Heart left ventricle (tissue), 16 donors: ENCODE results near the gene NSDHL. TPM values are rescaled to one million over a fixed set of nuclear protein-coding genes. Genes with fewer than 3 reads are reported as not detected.

Source experiments
- ATAC-seq, 4 donors: fragments of 200-7000 bp; cut with Tn5 transposase; one replicate each; pipeline ENCODE4 v1.9.1; 2020 to 2022; ENCODE audit warnings: moderate library complexity in 4 of 4, mild to moderate bottlenecking in 3 of 4, moderate number of reproducible peaks in 1 of 4
- DNase-seq, 5 donors: peaks; one replicate each; pipeline ENCODE4 v3.0.0-alpha.2; 2020
- H3K27ac ChIP-seq, 12 donors: fragments of 200-600 bp; sonication (generic) in 4 of 12; one replicate each; pipeline versions ENCODE4 v1.5.0 to v1.8.0; 2016 to 2022; ENCODE audit warnings: mild to moderate bottlenecking in 2 of 12
- H3K27me3 ChIP-seq, 9 donors: fragments of 200-600 bp; sonication (generic) in 2 of 9; one replicate each; pipeline versions ENCODE4 v1.5.1 to v1.8.0; 2016 to 2022; ENCODE audit warnings: mild to moderate bottlenecking in 3 of 9
- H3K36me3 ChIP-seq, 9 donors: fragments of 200-600 bp; sonication (generic) in 2 of 9; one replicate each; pipeline versions ENCODE4 v1.5.0 to v1.8.0; 2018 to 2022; ENCODE audit warnings: mild to moderate bottlenecking in 2 of 9
- H3K4me1 ChIP-seq, 12 donors: fragments of 200-600 bp; sonication (generic) in 4 of 12; one replicate each; pipeline versions ENCODE4 v1.5.0 to v1.8.0; 2016 to 2022; ENCODE audit warnings: mild to moderate bottlenecking in 3 of 12
- H3K4me3 ChIP-seq, 12 donors: fragments of 200-600 bp; sonication (generic) in 4 of 12; one replicate each; pipeline versions ENCODE4 v1.5.0 to v1.8.0; 2017 to 2022; ENCODE audit warnings: mild to moderate bottlenecking in 9 of 12, moderate library complexity in 4 of 12
- H3K9me3 ChIP-seq, 12 donors: fragments of 200-600 bp; sonication (generic) in 4 of 12; one replicate each; pipeline versions ENCODE4 v1.5.0 to v1.8.0; 2016 to 2022; ENCODE audit warnings: mild to moderate bottlenecking in 1 of 12
- POLR2A ChIP-seq, 2 donors: fragments of 450-650 bp; IDR thresholded peaks; one replicate each; pipeline ENCODE4 v1.6.1; 2017; ENCODE audit warnings: antibody characterized with exemption in 2 of 2, mild to moderate bottlenecking in 2 of 2, moderate library complexity in 2 of 2
- WGBS, 4 donors: extraction: QIAGEN DNeasy Blood & Tissue Kit in 2 of 4; methylation state at CpG; one replicate each; pipeline versions ENCODE4 v1.1.5 to v1.1.7; 2013 to 2018; 5-methylcytosine and 5-hydroxymethylcytosine counted together
- intact Hi-C, 10 donors: fragments of 100-400 bp; cut with DNase I; formaldehyde crosslinking; loops; one replicate each; pipeline versions ENCODE4 v1.11.1 to v1.14.2; 2022
- polyA plus RNA-seq, 2 donors: library from polyadenylated mRNA; stranded (reverse); fragments of 200-250 nt; gene quantifications; one replicate each; pipeline ENCODE4 v1.2.3, GENCODE V29; 2013
- total RNA-seq, 9 donors: library from RNA; depleted of rRNA in 2 of 9; stranded (reverse); fragments of >200 nt in 2 of 9; fragmentation: NEBNext Ultra II Directional in 3 of 9; extraction: Animal tissue kit (Norgen Biotek cat#: 25700) in 3 of 9; gene quantifications; one replicate each; pipeline versions ENCODE4 v1.1.0 to v1.2.4, GENCODE V29; 2016 to 2023
- TF ChIP-seq, protein P1 (sequence below), 12 donors: fragments of 200-600 bp; sonication (generic) in 4 of 12; IDR thresholded peaks; one replicate each; pipeline versions ENCODE4 v1.5.0 to v1.8.0; 2018 to 2022; ENCODE audit warnings: antibody characterized with exemption in 12 of 12, mild to moderate bottlenecking in 5 of 12
- donor health status: ischemic (EF 13 %, LVEDD 7.1; RV severe dilation, severe dysfunction).
- donor health status: healthy with polysubstance abuse.
- donor health status: DM: no; HTN: yes; CAD: no.
- donor health status: DM: no; HTN: no; CAD: no.
- donor health status: ischemic (EF 25% LVEDD 6.9; RV normal size, moderate dysfunction).
- donor health status: ischemic (EF 25% LVEDD 5.7; RV mildly dilated, moderate dysfunction).
- donor health status: healthy.
- donor health status: DM: yes; HTN: yes; CAD: no.
- donor health status: ischemic (EF 35%, LVEDD 5.7; RV mildly dilated, moderate dysfunction).
- donor health status: nonischemic (EF 11% LVEDD 7.7; RV severe dilation, severe dysfunction).
- donor health status: DM: yes; HTN: yes; CAD: no.
- donor health status: PGD.
- donor health status: ischemic (EF 29% LVEDD 5.4; RV normal size, mild dysfunction).
- donor health status: nonischemic (EF 23%, LVEDD 6.1; RV moderate dilation, normal function).

The NSDHL gene
- total and polyA plus RNA-seq, 11 donors: 10.8 to 44.6 (median 18.0) TPM

GRCh38 chrX:152806035-152806434 is 24.8 kb upstream of the NSDHL start:
- Histone ChIP-seq H3K4me3 (no peak overlapping the region), H3K9me3 (no peaks in the 10 kb centered on the region), H3K36me3 (no peaks in the 10 kb centered on the region), H3K4me1 (no peaks in the 10 kb centered on the region), H3K27ac (no peak overlapping the region), H3K27me3 (peaks cover 0 to 31% (median 0%) of the 10 kb centered on the region in 9 donors)
- no peak for DNase-seq
- TF ChIP-seq, protein P1, sequence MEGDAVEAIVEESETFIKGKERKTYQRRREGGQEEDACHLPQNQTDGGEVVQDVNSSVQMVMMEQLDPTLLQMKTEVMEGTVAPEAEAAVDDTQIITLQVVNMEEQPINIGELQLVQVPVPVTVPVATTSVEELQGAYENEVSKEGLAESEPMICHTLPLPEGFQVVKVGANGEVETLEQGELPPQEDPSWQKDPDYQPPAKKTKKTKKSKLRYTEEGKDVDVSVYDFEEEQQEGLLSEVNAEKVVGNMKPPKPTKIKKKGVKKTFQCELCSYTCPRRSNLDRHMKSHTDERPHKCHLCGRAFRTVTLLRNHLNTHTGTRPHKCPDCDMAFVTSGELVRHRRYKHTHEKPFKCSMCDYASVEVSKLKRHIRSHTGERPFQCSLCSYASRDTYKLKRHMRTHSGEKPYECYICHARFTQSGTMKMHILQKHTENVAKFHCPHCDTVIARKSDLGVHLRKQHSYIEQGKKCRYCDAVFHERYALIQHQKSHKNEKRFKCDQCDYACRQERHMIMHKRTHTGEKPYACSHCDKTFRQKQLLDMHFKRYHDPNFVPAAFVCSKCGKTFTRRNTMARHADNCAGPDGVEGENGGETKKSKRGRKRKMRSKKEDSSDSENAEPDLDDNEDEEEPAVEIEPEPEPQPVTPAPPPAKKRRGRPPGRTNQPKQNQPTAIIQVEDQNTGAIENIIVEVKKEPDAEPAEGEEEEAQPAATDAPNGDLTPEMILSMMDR (IDR thresholded peaks at IDR 0.05): no peak
- TF ChIP-seq POLR2A (IDR thresholded peaks at IDR 0.05): no peak
- no peak for ATAC-seq
- WGBS, 4 donors: 68 to 78% (median 74%) methylated on average over 4 of the region's 4 CpGs
- intact Hi-C loops: no loop called here

- intact Hi-C loops: loop anchor here in 1 of 10 donors (10.0 kb wide), 2 partner anchors 166 to 1056 kb away; no protein-coding TSS in a partner anchor
- H3K27me3 ChIP-seq: peaks cover 0 to 33% (median 0%) of the 10 kb centered on the region in 9 donors
- DNase-seq (no peak), ATAC-seq (no peak)
- no peak for TF ChIP-seq POLR2A (IDR thresholded peaks at IDR 0.05)
- TF ChIP-seq, protein P1 (IDR thresholded peaks at IDR 0.05): no peak
- H3K4me1 ChIP-seq: no peaks in the 10 kb centered on the region
- H3K9me3 ChIP-seq: no peaks in the 10 kb centered on the region
- no peak overlapping the region for H3K27ac ChIP-seq
- no peaks in the 10 kb centered on the region for H3K36me3 ChIP-seq
- H3K4me3 ChIP-seq: no peak overlapping the region
- WGBS, 4 donors: 53 to 59% (median 55%) methylated on average over 3 to 4 of the region's 4 CpGs
Observed at GRCh38 chrX:152810403-152810802, 20.5 kb upstream of the NSDHL start.

DNA sequence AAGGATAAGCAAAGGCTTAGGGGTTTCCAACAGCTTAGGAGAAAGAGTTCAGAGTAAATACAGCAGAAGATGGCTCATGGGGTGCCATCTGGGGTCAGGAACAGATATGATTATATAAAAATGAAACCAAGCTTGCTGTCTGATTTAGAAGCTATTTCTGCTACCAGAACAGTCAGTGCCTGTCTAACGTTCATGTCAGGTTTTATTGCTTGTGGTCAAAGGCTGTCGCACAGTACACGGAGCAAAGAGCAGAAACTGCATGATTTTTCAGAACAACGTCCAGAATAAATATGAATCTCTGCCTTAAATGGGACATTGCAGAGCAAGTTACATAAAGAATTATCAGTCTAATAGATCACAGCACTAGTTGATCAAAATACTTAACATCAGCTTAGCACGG is 17.7 kb upstream of the NSDHL start:
- Histone ChIP-seq H3K4me3 (no peak overlapping the region), H3K36me3 (no peaks in the 10 kb centered on the region), H3K4me1 (no peaks in the 10 kb centered on the region), H3K9me3 (no peaks in the 10 kb centered on the region), H3K27ac (no peak overlapping the region), H3K27me3 (peaks cover 0 to 31% (median 0%) of the 10 kb centered on the region in 9 donors)
- ATAC-seq (no peak), DNase-seq (no peak)
- WGBS, 4 donors: 53 to 69% (median 59%) methylated on average over 5 of the region's 5 CpGs
- intact Hi-C loops: loop anchor here in 1 of 10 donors (10.0 kb wide), 2 partner anchors 168 to 1058 kb away; no protein-coding TSS in a partner anchor
- TF ChIP-seq POLR2A (IDR thresholded peaks at IDR 0.05): no peak
- TF ChIP-seq, protein P1 (IDR thresholded peaks at IDR 0.05): no peak

DNA sequence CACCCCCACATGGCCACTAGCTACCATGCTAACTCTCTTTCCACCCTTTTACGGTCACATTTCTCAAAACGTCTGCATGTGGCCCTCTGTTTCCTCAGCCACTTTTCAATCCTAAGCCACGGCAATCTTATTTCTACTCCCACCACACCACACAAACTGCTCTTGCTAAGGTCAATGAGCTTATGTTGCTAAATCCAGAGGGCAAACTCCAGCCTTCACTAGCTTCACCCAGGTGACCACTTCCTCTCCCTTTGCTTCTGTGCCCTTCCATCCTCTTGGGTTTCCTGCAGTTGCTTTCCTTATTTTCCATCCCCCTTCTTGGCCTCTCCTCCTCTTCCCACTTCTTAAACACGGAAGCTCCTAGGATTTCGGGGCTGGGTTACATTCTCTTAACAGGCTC is 16.8 kb upstream of the NSDHL start:
- no peak overlapping the region for H3K4me3 ChIP-seq
- no peaks in the 10 kb centered on the region for H3K9me3 ChIP-seq
- H3K4me1 ChIP-seq: no peaks in the 10 kb centered on the region
- no peak for ATAC-seq
- DNase-seq: no peak
- intact Hi-C loops: loop anchor here in 1 of 10 donors (10.0 kb wide), 2 partner anchors 169 to 1059 kb away; no protein-coding TSS in a partner anchor
- 64 to 77% (median 68%) methylated on average over 5 of the region's 5 CpGs for WGBS, 4 donors
- no peak for TF ChIP-seq POLR2A (IDR thresholded peaks at IDR 0.05)
- TF ChIP-seq, protein P1 (IDR thresholded peaks at IDR 0.05): no peak
- H3K36me3 ChIP-seq: no peaks in the 10 kb centered on the region
- H3K27ac ChIP-seq: no peak overlapping the region
- peaks cover 0 to 25% (median 0%) of the 10 kb centered on the region in 9 donors for H3K27me3 ChIP-seq
